ENCODE measurements around the gene ABCC10. TPM values are rescaled to one million over a fixed set of nuclear protein-coding genes. Genes with fewer than 3 reads are reported as not detected.
"Not testable (repeated sequence)": the region's sequence is repeated elsewhere in the genome, so short reads cannot be mapped to it uniquely, and the experiment has no call there.

The ABCC10 gene, protein sequence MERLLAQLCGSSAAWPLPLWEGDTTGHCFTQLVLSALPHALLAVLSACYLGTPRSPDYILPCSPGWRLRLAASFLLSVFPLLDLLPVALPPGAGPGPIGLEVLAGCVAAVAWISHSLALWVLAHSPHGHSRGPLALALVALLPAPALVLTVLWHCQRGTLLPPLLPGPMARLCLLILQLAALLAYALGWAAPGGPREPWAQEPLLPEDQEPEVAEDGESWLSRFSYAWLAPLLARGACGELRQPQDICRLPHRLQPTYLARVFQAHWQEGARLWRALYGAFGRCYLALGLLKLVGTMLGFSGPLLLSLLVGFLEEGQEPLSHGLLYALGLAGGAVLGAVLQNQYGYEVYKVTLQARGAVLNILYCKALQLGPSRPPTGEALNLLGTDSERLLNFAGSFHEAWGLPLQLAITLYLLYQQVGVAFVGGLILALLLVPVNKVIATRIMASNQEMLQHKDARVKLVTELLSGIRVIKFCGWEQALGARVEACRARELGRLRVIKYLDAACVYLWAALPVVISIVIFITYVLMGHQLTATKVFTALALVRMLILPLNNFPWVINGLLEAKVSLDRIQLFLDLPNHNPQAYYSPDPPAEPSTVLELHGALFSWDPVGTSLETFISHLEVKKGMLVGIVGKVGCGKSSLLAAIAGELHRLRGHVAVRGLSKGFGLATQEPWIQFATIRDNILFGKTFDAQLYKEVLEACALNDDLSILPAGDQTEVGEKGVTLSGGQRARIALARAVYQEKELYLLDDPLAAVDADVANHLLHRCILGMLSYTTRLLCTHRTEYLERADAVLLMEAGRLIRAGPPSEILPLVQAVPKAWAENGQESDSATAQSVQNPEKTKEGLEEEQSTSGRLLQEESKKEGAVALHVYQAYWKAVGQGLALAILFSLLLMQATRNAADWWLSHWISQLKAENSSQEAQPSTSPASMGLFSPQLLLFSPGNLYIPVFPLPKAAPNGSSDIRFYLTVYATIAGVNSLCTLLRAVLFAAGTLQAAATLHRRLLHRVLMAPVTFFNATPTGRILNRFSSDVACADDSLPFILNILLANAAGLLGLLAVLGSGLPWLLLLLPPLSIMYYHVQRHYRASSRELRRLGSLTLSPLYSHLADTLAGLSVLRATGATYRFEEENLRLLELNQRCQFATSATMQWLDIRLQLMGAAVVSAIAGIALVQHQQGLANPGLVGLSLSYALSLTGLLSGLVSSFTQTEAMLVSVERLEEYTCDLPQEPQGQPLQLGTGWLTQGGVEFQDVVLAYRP (N-terminal part only)
- total RNA-seq: 45.6 and 46.7 TPM in 2 replicates

DNA sequence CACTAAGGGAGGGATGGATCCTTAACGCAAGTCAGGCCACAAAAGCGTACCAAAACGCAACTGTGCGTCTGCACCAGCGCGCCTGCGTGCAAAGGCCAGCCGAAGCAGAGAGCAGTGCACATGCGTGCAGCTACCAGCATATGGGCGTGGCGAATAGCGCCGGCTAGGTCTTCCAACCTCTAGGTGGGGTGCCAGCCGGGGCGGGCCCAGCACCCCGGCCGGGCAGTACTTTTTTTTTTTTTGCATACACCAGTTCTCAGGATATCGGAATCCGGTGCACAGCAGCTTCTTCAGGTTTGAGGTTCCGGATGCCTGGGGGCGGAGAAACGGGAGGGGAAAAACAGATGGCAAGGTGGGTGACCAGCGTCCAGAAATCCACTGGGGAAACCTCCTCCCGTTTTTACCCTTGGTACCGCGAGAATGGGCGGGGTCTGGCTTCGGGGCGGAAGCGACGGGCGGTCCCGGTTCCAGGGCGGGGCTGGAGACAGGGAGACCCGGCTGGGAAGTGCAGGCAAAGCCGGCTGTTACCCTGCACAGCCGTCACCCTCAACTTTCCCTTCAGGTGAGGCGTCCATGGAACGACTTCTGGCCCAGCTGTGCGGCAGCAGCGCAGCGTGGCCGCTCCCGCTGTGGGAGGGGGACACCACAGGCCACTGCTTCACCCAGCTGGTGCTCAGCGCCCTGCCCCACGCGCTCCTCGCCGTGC is at the start of gene ABCC10:
TSS of gene ABCC10 (plus strand) at position 136 of the 706 bp plus-strand sequence. CDS start at position 574, 438 bp downstream.
- Mint-ChIP-seq H3K4me1 (ENCODE audit: low read depth) (peaks cover 19% of the 10 kb centered on the region), H3K36me3 (ENCODE audit: low read depth) (peaks cover 12% of the 10 kb centered on the region), H3K27me3 (ENCODE audit: low read depth) (no peaks in the 10 kb centered on the region), H3K27ac (peak within 1 kb of the TSS; percentile 93), H3K9me3 (no peaks in the 10 kb centered on the region), H3K4me3 (ENCODE audit: low read depth) (peak within 1 kb of the TSS; percentile 91)
- intact Hi-C loops (cut with micrococcal nuclease): loop anchor here (5.0 kb wide), 2 partner anchors 45 to 500 kb away; partner anchors contain the start of gene CNPY3
- peak; percentile 93 for DNase-seq (ENCODE audit: low spot score)

DNA sequence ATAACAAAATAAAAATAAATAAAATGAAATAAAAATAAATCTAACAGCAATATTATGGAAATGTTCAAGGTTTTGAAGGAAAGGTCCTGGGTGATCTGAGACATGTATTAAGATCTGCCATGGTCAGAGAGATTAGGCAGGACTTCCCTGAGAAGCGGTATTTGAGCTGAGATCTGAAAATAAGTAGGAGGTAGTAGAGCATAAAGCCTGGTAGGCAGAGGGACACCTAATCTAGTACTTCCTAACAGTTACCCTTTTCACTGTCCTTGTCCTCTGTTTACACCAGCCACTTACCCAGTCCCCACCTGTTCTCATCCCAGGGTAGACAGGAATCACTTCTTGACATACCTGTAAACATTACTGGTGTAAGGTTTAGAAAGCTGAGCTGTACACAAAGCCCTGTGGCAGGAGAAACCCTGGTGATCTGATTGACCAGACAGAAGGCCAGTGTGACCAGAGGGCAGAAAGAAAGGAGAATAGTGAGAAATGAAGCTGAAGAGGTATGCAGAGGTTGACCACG is 49.6 kb upstream of the ABCC10 start:
- no peaks in the 10 kb centered on the region for H3K9me3 Mint-ChIP-seq
- no peak for DNase-seq (ENCODE audit: low spot score)
- H3K27me3 Mint-ChIP-seq (ENCODE audit: low read depth): peaks cover 27% of the 10 kb centered on the region
- no peak overlapping the region for H3K27ac Mint-ChIP-seq
- peaks cover 4% of the 10 kb centered on the region for H3K36me3 Mint-ChIP-seq (ENCODE audit: low read depth)
- intact Hi-C loops (cut with micrococcal nuclease): no loop called here
- H3K4me1 Mint-ChIP-seq (ENCODE audit: low read depth): peaks cover 19% of the 10 kb centered on the region
- no peak overlapping the region for H3K4me3 Mint-ChIP-seq (ENCODE audit: low read depth)

DNA sequence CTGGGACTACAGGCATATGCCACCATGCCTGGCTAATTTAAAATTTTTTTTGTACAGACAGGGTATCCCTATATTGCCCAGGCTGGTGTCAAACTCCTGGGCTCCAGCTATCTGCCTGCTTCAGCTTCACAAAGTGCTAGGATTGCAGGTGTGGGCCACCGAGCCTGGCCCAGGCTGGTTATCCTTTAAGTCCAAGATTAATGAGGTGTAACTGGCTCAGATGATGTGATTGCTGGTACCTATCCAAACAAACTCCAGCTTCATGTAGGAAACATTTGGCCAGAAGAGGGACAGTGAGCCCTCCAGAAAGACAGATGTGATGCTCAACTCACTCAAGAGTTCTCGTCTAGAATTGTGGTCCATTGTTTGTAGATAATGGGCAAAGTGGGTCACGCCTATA is 48.7 kb upstream of the ABCC10 start:
- Mint-ChIP-seq H3K4me3 (ENCODE audit: low read depth) (no peak overlapping the region), H3K27ac (no peak overlapping the region), H3K27me3 (ENCODE audit: low read depth) (peaks cover 24% of the 10 kb centered on the region), H3K4me1 (ENCODE audit: low read depth) (peaks cover 25% of the 10 kb centered on the region), H3K36me3 (ENCODE audit: low read depth) (peaks cover 4% of the 10 kb centered on the region), H3K9me3 (no peaks in the 10 kb centered on the region)
- intact Hi-C loops (cut with micrococcal nuclease): no loop called here
- DNase-seq (ENCODE audit: low spot score): no peak

DNA sequence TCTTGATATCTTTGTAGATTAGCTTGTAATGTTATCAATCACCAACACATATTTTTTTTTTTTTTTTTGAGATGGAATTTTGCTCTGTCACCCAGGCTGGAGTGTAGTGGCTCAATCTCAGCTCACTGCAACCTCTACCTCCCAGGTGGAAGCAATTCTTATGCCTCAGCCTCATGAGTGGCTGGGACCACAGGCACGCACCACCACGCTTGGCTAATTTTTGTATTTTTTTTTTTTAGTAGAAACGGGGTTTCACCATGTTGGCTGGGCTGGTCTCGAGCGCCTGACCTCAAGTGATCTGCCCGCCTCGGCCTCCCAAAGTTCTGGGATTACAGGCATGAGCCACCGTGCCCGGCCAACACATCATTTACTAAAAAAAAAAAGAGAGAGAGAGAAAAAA is 46.5 kb upstream of the ABCC10 start:
- not testable (repeated sequence) for H3K27ac Mint-ChIP-seq; DNase-seq (ENCODE audit: low spot score); H3K4me3 Mint-ChIP-seq (ENCODE audit: low read depth); H3K36me3 Mint-ChIP-seq (ENCODE audit: low read depth); H3K9me3 Mint-ChIP-seq
- intact Hi-C loops (cut with micrococcal nuclease): loop anchor here (5.0 kb wide), 2 partner anchors 46 to 191 kb away; partner anchors contain the start of gene ABCC10
- Mint-ChIP-seq H3K27me3 (ENCODE audit: low read depth) (peaks cover 28% of the 10 kb centered on the region), H3K4me1 (ENCODE audit: low read depth) (peaks cover 40% of the 10 kb centered on the region)

DNA sequence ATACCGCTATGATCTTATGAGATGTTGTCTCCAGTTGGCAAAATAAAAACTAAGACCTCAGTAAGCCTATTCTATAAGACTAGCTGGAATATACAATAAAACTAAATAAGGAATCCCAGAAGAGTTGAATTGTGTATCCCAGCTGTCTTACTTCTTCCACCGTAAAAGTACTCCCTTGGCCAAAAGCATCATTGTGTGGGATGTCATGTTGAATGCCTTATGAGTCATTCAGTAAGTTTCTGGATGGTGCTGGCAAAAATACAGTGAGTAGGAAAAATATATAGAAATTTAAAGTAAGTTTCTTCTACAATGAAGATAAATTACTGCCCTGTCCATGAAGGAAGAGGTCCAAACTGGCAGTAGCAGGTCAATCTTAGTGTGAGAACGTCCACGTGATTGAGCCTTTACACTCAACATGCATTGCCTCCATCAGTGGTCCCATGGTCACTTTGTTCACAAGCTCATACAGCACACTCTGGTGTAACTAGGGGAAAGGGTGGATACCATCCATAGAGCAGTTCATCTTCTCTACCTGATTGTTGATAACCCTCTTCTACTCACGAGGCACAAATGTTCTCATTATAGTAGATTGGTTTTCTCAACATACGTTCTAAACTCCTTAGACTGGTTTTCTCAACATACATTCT is 44.2 kb upstream of the ABCC10 start:
- intact Hi-C loops (cut with micrococcal nuclease): loop anchor here (1.0 to 5.0 kb wide), 3 partner anchors 14 to 189 kb away; partner anchors contain the start of genes ABCC10 and ZNF318
- Mint-ChIP-seq H3K4me3 (ENCODE audit: low read depth) (no peak overlapping the region), H3K4me1 (ENCODE audit: low read depth) (peaks cover 36% of the 10 kb centered on the region), H3K27ac (peak overlapping the region; percentile 87), H3K27me3 (ENCODE audit: low read depth) (peaks cover 36% of the 10 kb centered on the region), H3K9me3 (no peaks in the 10 kb centered on the region), H3K36me3 (ENCODE audit: low read depth) (peaks cover 4% of the 10 kb centered on the region)
- no peak for DNase-seq (ENCODE audit: low spot score)

DNA sequence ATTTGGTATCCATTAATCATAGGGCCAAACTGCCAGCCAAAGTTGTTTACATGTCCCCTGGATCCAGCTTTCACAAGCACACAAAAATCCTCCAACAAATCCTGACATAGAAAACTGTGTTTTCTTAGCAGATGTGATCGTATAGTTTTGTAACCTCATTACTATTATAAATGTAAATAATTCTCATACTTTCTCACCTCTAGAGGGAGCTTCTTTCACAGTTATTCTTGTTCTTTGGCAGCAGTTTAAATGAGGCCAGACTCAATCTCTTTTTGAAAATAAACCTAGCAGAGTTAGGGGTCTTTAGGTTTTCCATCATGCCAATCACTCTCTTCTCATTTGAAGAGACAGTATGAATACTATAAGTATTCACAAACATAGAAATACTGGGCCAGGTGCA is 40.8 kb upstream of the ABCC10 start:
- Mint-ChIP-seq H3K4me3 (ENCODE audit: low read depth) (no peak overlapping the region), H3K27ac (no peak overlapping the region), H3K36me3 (ENCODE audit: low read depth) (peaks cover 3% of the 10 kb centered on the region), H3K27me3 (ENCODE audit: low read depth) (peaks cover 43% of the 10 kb centered on the region), H3K9me3 (no peaks in the 10 kb centered on the region), H3K4me1 (ENCODE audit: low read depth) (peaks cover 39% of the 10 kb centered on the region)
- intact Hi-C loops (cut with micrococcal nuclease): loop anchor here (1.0 kb wide), 1 partner anchor 120 kb away; no protein-coding TSS in a partner anchor
- no peak for DNase-seq (ENCODE audit: low spot score)

DNA sequence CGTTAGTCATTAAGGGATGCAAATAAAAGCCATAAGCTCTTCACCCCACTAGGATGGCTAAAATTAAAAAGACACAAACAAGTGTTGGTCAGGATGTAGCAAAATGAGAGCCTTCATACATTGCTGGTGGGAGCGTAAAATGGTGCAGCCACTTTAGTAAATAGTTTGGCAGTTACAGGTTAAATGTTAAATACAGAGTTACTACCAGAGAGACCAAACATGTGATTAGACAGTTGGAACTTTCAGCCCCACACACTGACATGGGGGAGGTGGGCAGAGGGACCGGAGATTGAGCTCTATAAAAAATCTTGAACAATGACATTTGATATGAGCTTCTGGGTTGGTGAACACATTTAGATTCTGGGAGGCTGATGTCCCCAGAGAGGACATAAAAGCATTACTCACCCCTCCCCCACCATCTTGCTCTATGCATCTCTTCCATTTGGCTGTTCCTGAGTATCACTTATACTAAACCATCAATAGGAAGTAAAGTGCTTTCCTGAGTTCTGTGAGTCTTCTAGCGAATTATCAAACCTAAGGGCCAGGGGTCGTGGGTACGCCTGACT is 37.5 kb upstream of the ABCC10 start:
- H3K9me3 Mint-ChIP-seq: no peaks in the 10 kb centered on the region
- H3K4me3 Mint-ChIP-seq (ENCODE audit: low read depth): no peak overlapping the region
- peaks cover 25% of the 10 kb centered on the region for H3K4me1 Mint-ChIP-seq (ENCODE audit: low read depth)
- DNase-seq (ENCODE audit: low spot score): no peak
- peaks cover 68% of the 10 kb centered on the region for H3K27me3 Mint-ChIP-seq (ENCODE audit: low read depth)
- no peak overlapping the region for H3K27ac Mint-ChIP-seq
- no peaks in the 10 kb centered on the region for H3K36me3 Mint-ChIP-seq (ENCODE audit: low read depth)
- intact Hi-C loops (cut with micrococcal nuclease): no loop called here

DNA sequence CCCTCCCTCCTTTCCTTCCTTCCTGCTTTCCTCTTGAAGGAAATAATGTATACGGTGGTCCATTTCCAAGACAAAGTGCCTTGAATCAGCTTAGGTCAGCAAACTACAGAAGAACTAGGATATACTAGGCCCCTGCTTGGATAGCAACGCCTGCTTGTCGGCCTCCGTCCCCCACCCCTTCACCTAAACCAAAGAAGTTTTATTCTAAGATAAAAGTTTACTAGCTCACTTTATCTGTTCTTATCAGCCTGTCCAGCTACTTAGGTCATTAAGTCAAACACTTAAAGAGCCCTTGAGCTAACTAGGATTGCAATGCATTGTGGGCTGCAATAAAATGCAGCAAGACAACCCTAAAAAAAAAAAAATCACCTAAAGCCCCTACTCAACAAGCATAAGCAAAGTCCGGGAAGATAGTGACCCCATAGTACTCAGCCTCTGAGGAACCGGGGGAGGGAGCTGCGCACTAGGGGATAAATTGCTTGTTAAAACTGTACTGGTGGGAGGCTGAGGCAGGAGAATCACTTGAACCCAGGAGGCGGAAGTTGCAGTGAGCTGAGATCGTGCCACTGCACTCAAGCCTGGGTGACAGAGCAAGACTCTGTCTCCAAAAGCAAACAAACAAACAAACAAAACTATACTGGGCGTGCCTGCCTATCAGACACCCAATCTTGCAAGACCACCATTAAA is 36.4 kb upstream of the ABCC10 start:
- DNase-seq (ENCODE audit: low spot score); H3K36me3 Mint-ChIP-seq (ENCODE audit: low read depth); H3K27ac Mint-ChIP-seq; intact Hi-C loops (cut with micrococcal nuclease); H3K9me3 Mint-ChIP-seq; H3K4me3 Mint-ChIP-seq (ENCODE audit: low read depth): not testable (repeated sequence)
- H3K27me3 Mint-ChIP-seq (ENCODE audit: low read depth): peaks cover 68% of the 10 kb centered on the region
- peaks cover 17% of the 10 kb centered on the region for H3K4me1 Mint-ChIP-seq (ENCODE audit: low read depth)

DNA sequence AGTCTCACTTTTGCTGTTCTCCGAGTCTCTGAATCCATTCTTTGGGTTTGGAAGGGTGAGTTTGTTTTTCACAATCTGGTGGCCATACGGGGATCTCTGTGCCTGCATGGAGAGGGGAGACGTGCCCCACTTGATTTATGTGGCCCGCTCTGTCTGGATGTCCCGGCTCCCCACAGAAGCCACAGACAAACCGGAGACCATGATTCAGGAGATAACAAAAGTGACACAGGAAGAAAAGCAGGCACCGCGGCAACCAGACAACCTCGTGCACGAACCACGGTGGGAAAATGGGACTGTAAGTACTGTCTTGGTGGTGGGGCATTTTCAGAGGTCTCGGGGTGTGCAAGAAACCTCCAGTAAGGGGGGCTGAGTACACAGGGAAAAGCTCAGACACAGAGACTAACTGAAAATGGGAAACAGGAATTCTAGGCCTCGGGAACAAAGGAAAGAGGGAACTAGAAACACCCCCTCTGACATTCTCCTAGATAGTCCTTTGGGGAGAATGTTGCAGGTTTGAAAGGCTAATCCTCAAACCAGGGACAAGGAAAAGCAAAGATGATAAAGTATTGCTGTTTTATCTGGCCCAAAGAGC is 35.8 kb upstream of the ABCC10 start:
- Mint-ChIP-seq H3K4me3 (ENCODE audit: low read depth) (no peak overlapping the region), H3K27me3 (ENCODE audit: low read depth) (peaks cover 68% of the 10 kb centered on the region), H3K27ac (no peak overlapping the region), H3K4me1 (ENCODE audit: low read depth) (peaks cover 13% of the 10 kb centered on the region), H3K36me3 (ENCODE audit: low read depth) (no peaks in the 10 kb centered on the region), H3K9me3 (no peaks in the 10 kb centered on the region)
- no peak for DNase-seq (ENCODE audit: low spot score)
- intact Hi-C loops (cut with micrococcal nuclease): no loop called here

DNA sequence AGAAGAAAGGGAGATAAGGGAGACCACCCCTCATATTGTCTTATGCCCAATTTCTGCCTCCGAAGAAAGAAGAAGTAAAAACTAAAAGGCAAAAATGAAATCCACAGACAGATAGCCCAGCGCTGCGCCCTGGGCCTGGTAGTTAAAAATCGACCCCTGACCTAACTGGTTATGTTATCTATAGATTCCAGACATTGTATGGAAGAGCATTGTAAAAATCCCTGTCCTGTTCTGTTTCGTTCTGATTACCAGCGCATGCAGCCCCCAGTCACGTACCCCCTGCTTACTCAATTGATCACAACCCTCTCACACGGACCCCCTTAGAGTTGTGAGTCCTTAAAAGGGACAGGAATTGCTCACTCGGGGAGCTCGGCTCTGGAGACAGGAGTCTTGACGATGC is 34.2 kb upstream of the ABCC10 start:
- H3K27ac Mint-ChIP-seq: not testable (repeated sequence)

More for the DNA sequence above, 34.2 kb upstream of the ABCC10 start:
- H3K4me3 Mint-ChIP-seq (ENCODE audit: low read depth); DNase-seq (ENCODE audit: low spot score); H3K36me3 Mint-ChIP-seq (ENCODE audit: low read depth); H3K9me3 Mint-ChIP-seq; intact Hi-C loops (cut with micrococcal nuclease): not testable (repeated sequence)
- peaks cover 13% of the 10 kb centered on the region for H3K4me1 Mint-ChIP-seq (ENCODE audit: low read depth)
- peaks cover 60% of the 10 kb centered on the region for H3K27me3 Mint-ChIP-seq (ENCODE audit: low read depth)

Data from activated T-helper 2 cell treated with anti-CD3 and anti-CD28 coated beads, Interferon-gamma antibody, Interleukin-2, Interleukin-4, amounts not matched to agents 10 μg/mL and 5 μg/mL and 100 μg/mL, durations not matched to agents 14 hours and 24 hours and 36 hours (primary cell).